HCT116 (cell line): ENCODE results near the gene CRAT. TPM values are rescaled to one million over a fixed set of nuclear protein-coding genes. Genes with fewer than 3 reads are reported as not detected.

Experiments
- ATAC-seq: fragments of 200-7000 bp; cut with Tn5 transposase; 2 replicates; pipeline ENCODE4 v1.9.1; 2020; ENCODE audit warnings: mild to moderate bottlenecking, moderate library complexity
- BruUV-seq: library from RNA; stranded (reverse); fragments of 400-500 nt; replicated peaks from 2 replicates; lab custom pipeline; 2021; lab: Mats Ljungman, UMichigan
- CTCF ChIA-PET: fragments of 300-600 bp; sonication (Branson Sonifier 250); formaldehyde crosslinking; loops from one replicate; lab custom pipeline; 2021; ENCODE audit warnings: antibody characterized with exemption; lab: Charles Lee
- POLR2A ChIA-PET: fragments of 300-600, 350-600 bp; sonication (Branson Sonifier 250); formaldehyde crosslinking; loops from one replicate; lab custom pipeline; 2021; ENCODE audit warnings: antibody characterized with exemption; lab: Charles Lee
- RAD21 ChIA-PET, 2 experiments: fragments of 300-600 bp; sonication (Branson Sonifier 250); formaldehyde crosslinking; loops; one replicate each; lab custom pipeline; 2023; ENCODE audit warnings: low total read pairs in 2 of 2; ENCODE audit not compliant: uncharacterized antibody in 2 of 2, unreplicated experiment in 2 of 2, low non-redundant PET in 1 of 2; lab: Charles Lee
- DNase-seq: peaks from one replicate; pipeline ENCODE4 v3.0.0-alpha.2; 2010; ENCODE audit warnings: low read depth, low spot score
- H2AFZ ChIP-seq: fragments of 200-600 bp; shearing (Covaris generic), sonication (generic); 2 replicates; pipeline ENCODE4 v1.6.1; 2017; ENCODE audit warnings: low read depth, mixed run types, mixed read lengths, antibody characterized with exemption, low read length; ENCODE audit not compliant: poor library complexity, severe bottlenecking
- H3K27ac ChIP-seq: 2 replicates; pipeline ENCODE4 v1.5.1; 2012; ENCODE audit warnings: low read depth, low read length
- H3K27me3 ChIP-seq: fragments of 200-600 bp; sonication (generic); 2 replicates; pipeline ENCODE4 v1.6.1; 2016; ENCODE audit warnings: mixed run types, low read length, mixed read lengths; ENCODE audit not compliant: insufficient read depth
- H3K36me3 ChIP-seq, 2 experiments: fragments of 200-500 bp in 1 of 2; fragments of 200-600 bp in 1 of 2; sonication (Bioruptor generic) in 1 of 2; sonication (generic) in 1 of 2; 2 replicates each; pipeline versions ENCODE4 v1.5.1 to v1.6.1; 2014 to 2016; ENCODE audit warnings: low read length in 2 of 2, inconsistent platforms in 1 of 2, mixed read lengths in 1 of 2, mixed run types in 1 of 2; ENCODE audit not compliant: insufficient read depth in 2 of 2, control insufficient read depth in 1 of 2
- H3K4me1 ChIP-seq, 2 experiments: fragments of 200-600 bp in 1 of 2; sonication (generic) in 1 of 2; 2 replicates each; pipeline versions ENCODE4 v1.5.1 to v1.6.1; 2012 to 2017; ENCODE audit warnings: low read length in 2 of 2, inconsistent platforms in 1 of 2, mild to moderate bottlenecking in 1 of 2, mixed read lengths in 1 of 2, mixed run types in 1 of 2, moderate library complexity in 1 of 2; ENCODE audit not compliant: insufficient read depth in 2 of 2, control insufficient read depth in 1 of 2
- H3K4me2 ChIP-seq: fragments of 200-600 bp; sonication (generic); 2 replicates; pipeline ENCODE4 v1.6.1; 2017; ENCODE audit warnings: mixed run types, low read length, mixed read lengths
- H3K4me3 ChIP-seq, 2 experiments: fragments of 200-600 bp in 1 of 2; sonication (generic) in 1 of 2; replicated peaks in 1 of 2; 2 replicates each; pipeline ENCODE4 v1.5.1; 2011 to 2016; ENCODE audit warnings: low read length in 2 of 2, control low read depth in 1 of 2, low read depth in 1 of 2, mild to moderate bottlenecking in 1 of 2, mixed read lengths in 1 of 2, mixed run types in 1 of 2
- H3K79me2 ChIP-seq: fragments of 200-600 bp; sonication (generic); 2 replicates; pipeline ENCODE4 v1.6.1; 2017; ENCODE audit warnings: mild to moderate bottlenecking, mixed run types, low read length, moderate library complexity, mixed read lengths; ENCODE audit not compliant: insufficient read depth
- H3K9ac ChIP-seq: fragments of 200-600 bp; sonication (generic); 2 replicates; pipeline ENCODE4 v1.6.1; 2016; ENCODE audit warnings: low read length, mixed read lengths
- H3K9me2 ChIP-seq: fragments of 200-600 bp; sonication (generic), shearing (Covaris generic); 2 replicates; pipeline ENCODE4 v1.6.1; 2017; ENCODE audit warnings: mixed run types, mild to moderate bottlenecking, moderate library complexity; ENCODE audit not compliant: insufficient read depth
- H3K9me3 ChIP-seq, 2 experiments: fragments of 200-500 bp in 1 of 2; fragments of 200-600 bp in 1 of 2; sonication (Bioruptor generic) in 1 of 2; sonication (generic) in 1 of 2; 2 replicates each; pipeline ENCODE4 v1.6.1; 2014 to 2017; ENCODE audit warnings: low read length in 2 of 2, mixed read lengths in 2 of 2, inconsistent platforms in 1 of 2, low read depth in 1 of 2, mild to moderate bottlenecking in 1 of 2, mixed run types in 1 of 2, moderate library complexity in 1 of 2; ENCODE audit not compliant: control insufficient read depth in 1 of 2, insufficient read depth in 1 of 2
- H4K20me1 ChIP-seq: fragments of 200-600 bp; sonication (generic), shearing (Covaris generic); 2 replicates; pipeline ENCODE4 v1.6.1; 2017; ENCODE audit warnings: mixed run types, mild to moderate bottlenecking, moderate library complexity; ENCODE audit not compliant: insufficient read depth
- CEBPB ChIP-seq: IDR thresholded peaks from 2 replicates; pipeline ENCODE4 v1.6.1; 2012; ENCODE audit warnings: low read depth
- ELF1 ChIP-seq: IDR thresholded peaks from 2 replicates; pipeline ENCODE4 v1.6.1; 2012; ENCODE audit warnings: low read depth, borderline replicate concordance
- POLR2A ChIP-seq: IDR thresholded peaks from 2 replicates; pipeline ENCODE4 v1.7.0; 2011; ENCODE audit warnings: borderline replicate concordance; ENCODE audit not compliant: insufficient read depth, insufficient read length; ENCODE audit errors: extremely low read depth
- SIN3A ChIP-seq: IDR thresholded peaks from 2 replicates; pipeline ENCODE4 v1.6.1; 2012; ENCODE audit warnings: low read depth
- SRF ChIP-seq: IDR thresholded peaks from 2 replicates; pipeline ENCODE4 v1.6.1; 2012; ENCODE audit warnings: low read depth
- intact Hi-C: fragments of 100-400 bp; cut with micrococcal nuclease; formaldehyde crosslinking; loops from 2 replicates; pipeline ENCODE4 v1.10.0; 2022
- total RNA-seq: library from RNA; stranded (reverse); gene quantifications from one replicate; pipeline ENCODE4 v1.2.1, GENCODE V29; 2021; ENCODE audit not compliant: unreplicated experiment
- TF ChIP-seq, protein P1 (sequence below), 3 experiments: fragments of 200-600 bp in 1 of 3; sonication (generic) in 1 of 3; IDR thresholded peaks in 2 of 3; conservative IDR thresholded peaks in 1 of 3; 2 replicates each; pipeline ENCODE4 v1.5.1; 2012 to 2017; ENCODE audit warnings: low read depth in 2 of 3, low read length in 2 of 3, antibody characterized with exemption in 1 of 3, borderline replicate concordance in 1 of 3, control low read depth in 1 of 3, mild to moderate bottlenecking in 1 of 3, mixed read lengths in 1 of 3, mixed run types in 1 of 3, moderate library complexity in 1 of 3; ENCODE audit not compliant: insufficient read depth in 1 of 3
- TF ChIP-seq, protein P2 (sequence below): IDR thresholded peaks from 2 replicates; pipeline ENCODE4 v1.6.1; 2012; ENCODE audit warnings: low read depth

CRAT gene
- total RNA-seq, 1 experiment from 2014 or later, result 29.0 TPM

DNA sequence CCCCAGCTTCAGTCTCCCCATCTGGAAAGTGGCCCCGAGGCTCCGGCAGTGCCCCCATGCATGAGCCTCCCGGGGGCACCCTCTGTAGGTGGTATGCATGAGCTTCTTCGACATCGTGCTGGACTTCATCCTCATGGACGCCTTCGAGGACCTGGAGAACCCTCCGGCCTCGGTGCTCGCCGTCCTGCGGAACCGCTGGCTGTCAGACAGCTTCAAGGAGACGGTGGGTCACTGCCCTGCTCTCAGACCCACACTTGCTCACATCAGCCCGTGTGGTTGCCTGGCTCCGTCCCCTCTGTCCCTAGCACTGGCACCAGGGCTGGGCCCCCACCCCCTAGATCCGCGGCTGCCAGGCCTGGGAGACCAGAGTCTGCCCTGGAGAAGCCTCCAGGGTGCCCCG is 42.5 kb downstream of the CRAT start (continued):
- TF ChIP-seq SRF, result no peak

DNA sequence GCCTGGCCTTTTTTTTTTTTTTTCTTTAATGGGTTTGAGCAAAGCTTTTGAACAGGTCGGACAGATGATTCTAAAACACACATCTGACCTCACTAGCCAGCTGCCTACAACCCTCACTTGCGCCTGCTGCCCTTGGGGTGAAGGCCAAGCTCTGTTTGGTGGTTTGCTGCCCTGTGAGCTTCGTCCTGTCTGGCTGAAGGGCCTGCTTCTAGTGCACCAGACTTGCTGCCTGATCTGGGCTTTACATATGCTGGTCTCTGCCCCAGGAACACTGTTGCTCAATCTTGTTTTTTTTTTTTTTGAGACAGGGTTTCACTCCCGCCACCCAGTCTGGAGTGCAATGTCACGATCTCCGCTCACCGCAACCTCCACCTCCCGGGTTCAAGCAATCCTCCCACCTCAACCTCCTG is 46.1 kb downstream of the CRAT start:
- H3K36me3 ChIP-seq, result 0 out of 4 replicates have a peak, but pooled peaks cover 0 to 4% of the 10 kb centered on the region in 2 experiments
- no peak for DNase-seq
- peaks cover 0 to 6% of the 10 kb centered on the region in 2 experiments; a peak in 2 of 4 replicates for H3K4me1 ChIP-seq
- no peaks in the 10 kb centered on the region for H3K79me2 ChIP-seq
- intact Hi-C loops, result no loop called here
- H2AFZ ChIP-seq, result no peak overlapping the region
- no peaks in the 10 kb centered on the region for H4K20me1 ChIP-seq
- RAD21 ChIA-PET, result no interaction called here
- ATAC-seq, result no peak
- POLR2A ChIA-PET, result no interaction called here
- H3K9me2 ChIP-seq, result no peaks in the 10 kb centered on the region
- CTCF ChIA-PET, result no interaction called here
- no peak overlapping the region for H3K27ac ChIP-seq
- TF ChIP-seq, protein P1, sequence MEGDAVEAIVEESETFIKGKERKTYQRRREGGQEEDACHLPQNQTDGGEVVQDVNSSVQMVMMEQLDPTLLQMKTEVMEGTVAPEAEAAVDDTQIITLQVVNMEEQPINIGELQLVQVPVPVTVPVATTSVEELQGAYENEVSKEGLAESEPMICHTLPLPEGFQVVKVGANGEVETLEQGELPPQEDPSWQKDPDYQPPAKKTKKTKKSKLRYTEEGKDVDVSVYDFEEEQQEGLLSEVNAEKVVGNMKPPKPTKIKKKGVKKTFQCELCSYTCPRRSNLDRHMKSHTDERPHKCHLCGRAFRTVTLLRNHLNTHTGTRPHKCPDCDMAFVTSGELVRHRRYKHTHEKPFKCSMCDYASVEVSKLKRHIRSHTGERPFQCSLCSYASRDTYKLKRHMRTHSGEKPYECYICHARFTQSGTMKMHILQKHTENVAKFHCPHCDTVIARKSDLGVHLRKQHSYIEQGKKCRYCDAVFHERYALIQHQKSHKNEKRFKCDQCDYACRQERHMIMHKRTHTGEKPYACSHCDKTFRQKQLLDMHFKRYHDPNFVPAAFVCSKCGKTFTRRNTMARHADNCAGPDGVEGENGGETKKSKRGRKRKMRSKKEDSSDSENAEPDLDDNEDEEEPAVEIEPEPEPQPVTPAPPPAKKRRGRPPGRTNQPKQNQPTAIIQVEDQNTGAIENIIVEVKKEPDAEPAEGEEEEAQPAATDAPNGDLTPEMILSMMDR (IDR thresholded peaks at IDR 0.05 in 2 of 3, conservative IDR thresholded peaks at IDR 0.05 in 1 of 3; ENCODE audit: borderline replicate concordance in 1 of 3, insufficient read depth in 1 of 3, low read depth in 2 of 3, low read length in 2 of 3), result no peak
- TF ChIP-seq, protein P2, sequence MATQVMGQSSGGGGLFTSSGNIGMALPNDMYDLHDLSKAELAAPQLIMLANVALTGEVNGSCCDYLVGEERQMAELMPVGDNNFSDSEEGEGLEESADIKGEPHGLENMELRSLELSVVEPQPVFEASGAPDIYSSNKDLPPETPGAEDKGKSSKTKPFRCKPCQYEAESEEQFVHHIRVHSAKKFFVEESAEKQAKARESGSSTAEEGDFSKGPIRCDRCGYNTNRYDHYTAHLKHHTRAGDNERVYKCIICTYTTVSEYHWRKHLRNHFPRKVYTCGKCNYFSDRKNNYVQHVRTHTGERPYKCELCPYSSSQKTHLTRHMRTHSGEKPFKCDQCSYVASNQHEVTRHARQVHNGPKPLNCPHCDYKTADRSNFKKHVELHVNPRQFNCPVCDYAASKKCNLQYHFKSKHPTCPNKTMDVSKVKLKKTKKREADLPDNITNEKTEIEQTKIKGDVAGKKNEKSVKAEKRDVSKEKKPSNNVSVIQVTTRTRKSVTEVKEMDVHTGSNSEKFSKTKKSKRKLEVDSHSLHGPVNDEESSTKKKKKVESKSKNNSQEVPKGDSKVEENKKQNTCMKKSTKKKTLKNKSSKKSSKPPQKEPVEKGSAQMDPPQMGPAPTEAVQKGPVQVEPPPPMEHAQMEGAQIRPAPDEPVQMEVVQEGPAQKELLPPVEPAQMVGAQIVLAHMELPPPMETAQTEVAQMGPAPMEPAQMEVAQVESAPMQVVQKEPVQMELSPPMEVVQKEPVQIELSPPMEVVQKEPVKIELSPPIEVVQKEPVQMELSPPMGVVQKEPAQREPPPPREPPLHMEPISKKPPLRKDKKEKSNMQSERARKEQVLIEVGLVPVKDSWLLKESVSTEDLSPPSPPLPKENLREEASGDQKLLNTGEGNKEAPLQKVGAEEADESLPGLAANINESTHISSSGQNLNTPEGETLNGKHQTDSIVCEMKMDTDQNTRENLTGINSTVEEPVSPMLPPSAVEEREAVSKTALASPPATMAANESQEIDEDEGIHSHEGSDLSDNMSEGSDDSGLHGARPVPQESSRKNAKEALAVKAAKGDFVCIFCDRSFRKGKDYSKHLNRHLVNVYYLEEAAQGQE, result no peak
- TF ChIP-seq CEBPB (no peak), ELF1 (no peak), SIN3A (no peak), POLR2A (no peak)
- TF ChIP-seq, all 23 proteins: peak for 0
- no peak overlapping the region for H3K4me3 ChIP-seq
- BruUV-seq, result no TSS peak
- no peak overlapping the region for H3K9ac ChIP-seq
- no peaks in the 10 kb centered on the region for H3K9me3 ChIP-seq
- H3K27me3 ChIP-seq, result no peaks in the 10 kb centered on the region
- no peak overlapping the region for H3K4me2 ChIP-seq
